Measurements from ENCODE around the gene RGS18. TPM values are rescaled to one million over a fixed set of nuclear protein-coding genes. Genes with fewer than 3 reads are reported as not detected.

The RGS18 gene
- total and polyA plus RNA-seq, 2 of the 8 experiments (the other 6 are each of a cell fraction or from before 2014, with no cell fraction given), result not detected

DNA sequence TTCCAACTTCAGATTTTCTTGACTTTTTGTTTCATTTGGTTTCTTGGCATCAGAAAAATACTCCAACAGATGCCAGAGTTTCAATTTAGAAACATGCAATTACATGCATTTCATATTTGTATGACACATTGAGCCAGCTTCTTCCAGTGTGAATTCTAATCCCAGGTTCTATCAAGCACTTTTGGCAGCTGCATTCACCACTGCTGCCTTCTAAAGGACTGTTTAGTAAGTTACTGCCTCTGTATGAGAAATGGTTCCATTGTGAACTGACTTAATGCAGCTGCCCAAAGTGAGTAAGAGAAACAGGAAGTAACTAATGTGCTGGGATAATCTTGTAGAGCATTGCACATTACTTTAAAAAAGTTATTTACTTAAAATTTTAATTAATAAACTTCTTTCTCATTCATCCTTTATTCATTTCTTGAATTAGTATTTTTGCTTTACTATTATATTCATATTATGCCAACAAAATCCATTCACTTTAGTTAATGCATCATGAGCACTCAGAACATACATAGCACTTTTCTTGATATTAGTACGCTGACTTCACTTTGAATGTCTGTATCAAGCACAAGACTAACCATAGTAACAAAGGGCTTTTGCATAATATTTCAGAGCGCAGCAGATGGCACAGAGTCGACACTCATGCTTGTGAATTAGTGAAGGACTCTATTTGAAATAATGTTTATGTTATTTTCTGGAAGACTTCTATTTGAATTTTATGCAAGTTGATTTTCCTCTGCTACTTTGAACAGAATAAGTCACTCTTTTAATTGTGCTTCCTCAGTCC lies 9.8 kb downstream of the RGS18 start:
- Histone ChIP-seq H2BK12ac (ENCODE audit: low read depth, low read length) (no peak overlapping the region), H3K79me2 (ENCODE audit: control insufficient read depth in 1 of 2, insufficient read depth in 2 of 2, low read length in 2 of 2) (no peaks in the 10 kb centered on the region), H3K23ac (ENCODE audit: insufficient read length) (no peak overlapping the region), H2BK5ac (ENCODE audit: low read depth, low read length) (no peak overlapping the region), H3K9me3 (ENCODE audit: insufficient read depth in 2 of 2, low read depth in 1 of 2, low read length in 1 of 2) (0 out of 4 replicates have a peak, but pooled peaks cover 2 to 3% of the 10 kb centered on the region in 2 experiments), H2BK120ac (replicated peaks; ENCODE audit: low read depth, low read length) (no peak overlapping the region), H4K20me1 (replicated peaks in 1 of 2; ENCODE audit: control insufficient read depth in 1 of 2, insufficient read depth in 2 of 2, low read length in 2 of 2) (no peaks in the 10 kb centered on the region), H2AFZ (ENCODE audit: low read length) (no peak overlapping the region), H2BK20ac (ENCODE audit: low read length) (no peak overlapping the region), H3K18ac (ENCODE audit: extremely low read depth, low read length) (no peak overlapping the region), H2BK15ac (ENCODE audit: low read length) (no peak overlapping the region), H3K23me2 (ENCODE audit: low read depth, low read length) (no peaks in the 10 kb centered on the region), H3K9ac (replicated peaks in 1 of 4; ENCODE audit: extremely low read depth in 1 of 4, low read depth in 3 of 4, low read length in 3 of 4) (no peak overlapping the region), H3K14ac (ENCODE audit: insufficient read length) (no peak overlapping the region), H3K4me1 (replicated peaks in 1 of 4; ENCODE audit: control insufficient read depth in 3 of 4, insufficient read depth in 4 of 4, low read length in 3 of 4) (peaks cover 0 to 4% (median 0%) of the 10 kb centered on the region in 4 experiments; a peak in 1 of 7 replicates), H2AK5ac (ENCODE audit: low read depth, low read length) (no peak overlapping the region), H3K36me3 (ENCODE audit: control insufficient read depth in 2 of 4, insufficient read depth in 4 of 4, low read length in 3 of 4) (no peaks in the 10 kb centered on the region), H3K56ac (replicated peaks; ENCODE audit: insufficient read length, low read depth, low read length) (no peak overlapping the region), H3K4me3 (ENCODE audit: extremely low read depth in 1 of 4, insufficient read depth in 2 of 4, low read depth in 3 of 4, low read length in 4 of 4) (no peak overlapping the region), H3K4me2 (ENCODE audit: insufficient read depth in 1 of 2, low read depth in 2 of 2, low read length in 2 of 2) (no peak overlapping the region), H3K4ac (replicated peaks; ENCODE audit: insufficient read length, low read depth, low read length) (no peak overlapping the region), H3K27ac (ENCODE audit: low read depth, low read length) (no peak overlapping the region), H4K8ac (ENCODE audit: extremely low read depth, insufficient read depth, low read length) (no peak overlapping the region), H4K91ac (replicated peaks; ENCODE audit: insufficient read length, low read length) (no peak overlapping the region), H3K79me1 (ENCODE audit: low read depth, low read length) (no peaks in the 10 kb centered on the region), H4K5ac (ENCODE audit: insufficient read length, low read depth, low read length) (no peak overlapping the region), H3K27me3 (replicated peaks in 1 of 4; ENCODE audit: control insufficient read depth in 3 of 4, extremely low read depth in 1 of 4, insufficient read depth in 3 of 4, low read length in 3 of 4) (no peaks in the 10 kb centered on the region)
- DNase-seq (ENCODE audit: low read depth in 1 of 2, low spot score in 2 of 2) (no peak), FAIRE-seq (no peak)
- POLR2A ChIA-PET (ENCODE audit: partially characterized antibody), result no interaction called here
- 92% methylated on average over 3 of the region's 3 CpGs; no CpG with 5 or more reads in 1 of the 2 experiments for WGBS, 2 experiments (ENCODE audit: extremely low coverage in 1 of 2, insufficient coverage in 1 of 2, insufficient read length in 1 of 2, insufficient replicate concordance in 2 of 2, low coverage in 1 of 2, low lambda C conversion rate in 2 of 2, missing lambda C conversion rate in 1 of 2)
- CTCF ChIA-PET (ENCODE audit: partially characterized antibody), result no interaction called here
- no peak for TF ChIP-seq SRF (IDR thresholded peaks at IDR 0.05; ENCODE audit: low read depth, low read length)
- TF ChIP-seq POLR2AphosphoS5 (IDR thresholded peaks at IDR 0.05; ENCODE audit: low read depth, low read length), result no peak
- TF ChIP-seq, protein P1, sequence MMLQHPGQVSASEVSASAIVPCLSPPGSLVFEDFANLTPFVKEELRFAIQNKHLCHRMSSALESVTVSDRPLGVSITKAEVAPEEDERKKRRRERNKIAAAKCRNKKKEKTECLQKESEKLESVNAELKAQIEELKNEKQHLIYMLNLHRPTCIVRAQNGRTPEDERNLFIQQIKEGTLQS (IDR thresholded peaks at IDR 0.05; ENCODE audit: insufficient read depth, low read depth, low read length), result no peak
